A673 (cell line): Measurements from ENCODE around the gene CALCOCO2. TPM values are rescaled to one million over a fixed set of nuclear protein-coding genes. Genes with fewer than 3 reads are reported as not detected.

Experiments used
- BruUV-seq: library from RNA; stranded (reverse); fragments of 400-500 nt; replicated peaks from 2 replicates; lab custom pipeline; 2021; lab: Mats Ljungman, UMichigan
- CTCF ChIA-PET: fragments of 300-600 bp; sonication (Branson Sonifier 250); formaldehyde crosslinking; loops from one replicate; lab custom pipeline; 2022; ENCODE audit warnings: antibody characterized with exemption; lab: Charles Lee
- POLR2A ChIA-PET: fragments of 300-600 bp; sonication (Branson Sonifier 250); formaldehyde crosslinking; loops from one replicate; lab custom pipeline; 2022; ENCODE audit warnings: antibody characterized with exemption; ENCODE audit not compliant: low non-redundant PET; lab: Charles Lee
- DNase-seq: peaks from one replicate; pipeline ENCODE4 v3.0.0-alpha.2; 2015; ENCODE audit warnings: low spot score
- H3K27ac ChIP-seq: fragments of 200-600 bp; sonication (generic); 2 replicates; pipeline ENCODE4 v1.5.1; 2016; ENCODE audit warnings: mixed run types, low read depth, mild to moderate bottlenecking, mixed read lengths, antibody characterized with exemption, low read length; ENCODE audit not compliant: poor library complexity, severe bottlenecking
- H3K27me3 ChIP-seq: fragments of 200-600 bp; sonication (generic); replicated peaks from 2 replicates; pipeline ENCODE4 v1.6.1; 2017; ENCODE audit warnings: mixed run types, low read depth, mild to moderate bottlenecking, mixed read lengths, antibody characterized with exemption, low read length; ENCODE audit not compliant: insufficient read depth, poor library complexity
- H3K36me3 ChIP-seq: fragments of 200-600 bp; sonication (generic); 2 replicates; pipeline ENCODE4 v1.6.1; 2016; ENCODE audit warnings: mixed run types, mild to moderate bottlenecking, mixed read lengths, antibody characterized with exemption, low read length; ENCODE audit not compliant: insufficient read depth, poor library complexity, severe bottlenecking
- H3K4me1 ChIP-seq: fragments of 200-600 bp; sonication (generic); 2 replicates; pipeline ENCODE4 v1.6.1; 2017; ENCODE audit warnings: mixed run types, mild to moderate bottlenecking, mixed read lengths, antibody characterized with exemption, low read length; ENCODE audit not compliant: insufficient read depth, poor library complexity, severe bottlenecking
- H3K4me3 ChIP-seq: fragments of 200-600 bp; sonication (generic); 2 replicates; pipeline ENCODE4 v1.5.1; 2016; ENCODE audit warnings: low read depth, mixed run types, mild to moderate bottlenecking, mixed read lengths, low read length; ENCODE audit not compliant: poor library complexity, severe bottlenecking
- H3K9me3 ChIP-seq: fragments of 200-600 bp; sonication (generic); 2 replicates; pipeline ENCODE4 v1.6.1; 2016; ENCODE audit warnings: mixed run types, low read depth, mild to moderate bottlenecking, mixed read lengths, antibody characterized with exemption, low read length; ENCODE audit not compliant: poor library complexity, severe bottlenecking
- EZH2 ChIP-seq: fragments of 200-600 bp; sonication (generic); IDR thresholded peaks from 2 replicates; pipeline ENCODE4 v1.6.1; 2017; ENCODE audit warnings: borderline replicate concordance, low read depth, mild to moderate bottlenecking, mixed read lengths, antibody characterized with exemption, low read length; ENCODE audit not compliant: poor library complexity, severe bottlenecking
- intact Hi-C: fragments of 100-400 bp; cut with micrococcal nuclease; formaldehyde crosslinking; loops from one replicate; pipeline ENCODE4 v1.10.0; 2022; ENCODE audit not compliant: unreplicated experiment
- total RNA-seq: library from RNA; stranded (reverse); gene quantifications from 2 replicates; pipeline ENCODE4 v1.2.3, GENCODE V29; 2021
- TF ChIP-seq, protein P1 (sequence below): fragments of 300-800, 200-600 bp; sonication (generic); conservative IDR thresholded peaks from 2 replicates; pipeline ENCODE4 v1.5.1; 2017; ENCODE audit warnings: low read depth, mild to moderate bottlenecking, antibody characterized with exemption, low read length, moderate library complexity, mixed read lengths

The CALCOCO2 gene
- total RNA-seq, 1 experiment from 2014 or later = 88.4 TPM

DNA sequence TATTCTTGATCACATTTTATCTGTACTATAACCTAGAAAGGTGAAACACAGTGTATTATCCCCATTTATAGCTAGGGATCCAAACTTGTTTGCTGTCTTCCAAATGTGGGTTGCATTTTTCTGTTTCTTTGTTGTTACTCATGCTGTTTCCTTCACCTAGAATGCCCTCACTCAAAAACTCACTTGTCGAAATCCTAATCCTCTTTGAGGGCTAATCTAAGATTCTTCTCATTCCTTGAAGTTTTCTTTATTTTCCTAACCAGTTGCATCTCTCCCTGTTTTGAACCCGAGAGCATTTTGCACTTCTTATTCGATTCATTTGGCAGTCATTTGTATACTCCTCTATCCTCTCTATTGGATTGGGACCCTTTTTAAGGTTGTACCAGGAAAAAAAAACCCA is 9.6 kb downstream of the CALCOCO2 start:
- H3K27me3 ChIP-seq = no peaks in the 10 kb centered on the region
- H3K4me3 ChIP-seq = peak overlapping the region; percentile 24
- no peaks in the 10 kb centered on the region for H3K9me3 ChIP-seq
- no peak for TF ChIP-seq EZH2
- TF ChIP-seq, protein P1, sequence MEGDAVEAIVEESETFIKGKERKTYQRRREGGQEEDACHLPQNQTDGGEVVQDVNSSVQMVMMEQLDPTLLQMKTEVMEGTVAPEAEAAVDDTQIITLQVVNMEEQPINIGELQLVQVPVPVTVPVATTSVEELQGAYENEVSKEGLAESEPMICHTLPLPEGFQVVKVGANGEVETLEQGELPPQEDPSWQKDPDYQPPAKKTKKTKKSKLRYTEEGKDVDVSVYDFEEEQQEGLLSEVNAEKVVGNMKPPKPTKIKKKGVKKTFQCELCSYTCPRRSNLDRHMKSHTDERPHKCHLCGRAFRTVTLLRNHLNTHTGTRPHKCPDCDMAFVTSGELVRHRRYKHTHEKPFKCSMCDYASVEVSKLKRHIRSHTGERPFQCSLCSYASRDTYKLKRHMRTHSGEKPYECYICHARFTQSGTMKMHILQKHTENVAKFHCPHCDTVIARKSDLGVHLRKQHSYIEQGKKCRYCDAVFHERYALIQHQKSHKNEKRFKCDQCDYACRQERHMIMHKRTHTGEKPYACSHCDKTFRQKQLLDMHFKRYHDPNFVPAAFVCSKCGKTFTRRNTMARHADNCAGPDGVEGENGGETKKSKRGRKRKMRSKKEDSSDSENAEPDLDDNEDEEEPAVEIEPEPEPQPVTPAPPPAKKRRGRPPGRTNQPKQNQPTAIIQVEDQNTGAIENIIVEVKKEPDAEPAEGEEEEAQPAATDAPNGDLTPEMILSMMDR = no peak
- CTCF ChIA-PET = no interaction called here
- DNase-seq = no peak
- peaks cover 22% of the 10 kb centered on the region for H3K36me3 ChIP-seq
- POLR2A ChIA-PET = no interaction called here
- intact Hi-C loops = no loop called here
- no TSS peak for BruUV-seq
- peak overlapping the region; percentile 56 for H3K27ac ChIP-seq
- peaks cover 20% of the 10 kb centered on the region for H3K4me1 ChIP-seq

DNA sequence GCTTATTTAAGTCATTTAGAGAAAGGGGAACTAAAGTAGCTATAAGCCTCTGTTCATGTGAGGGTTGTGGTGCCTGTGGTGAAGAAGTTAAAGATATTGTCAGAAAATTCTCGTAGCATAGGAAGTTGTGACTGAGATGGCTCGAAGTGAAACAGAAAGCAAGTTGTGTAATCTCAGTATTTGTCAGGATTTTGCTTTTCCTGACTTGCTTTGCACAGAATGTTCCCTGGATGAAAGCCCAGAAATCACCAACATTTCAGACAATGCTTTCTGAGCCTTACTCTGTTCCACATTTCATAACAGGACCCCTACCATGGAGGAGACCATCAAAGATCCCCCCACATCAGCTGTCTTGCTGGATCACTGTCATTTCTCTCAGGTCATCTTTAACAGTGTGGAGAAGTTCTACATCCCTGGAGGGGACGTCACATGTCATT is 10.6 kb downstream of the CALCOCO2 start:
- peak overlapping the region; percentile 56 for H3K27ac ChIP-seq
- no TSS peak for BruUV-seq

DNA sequence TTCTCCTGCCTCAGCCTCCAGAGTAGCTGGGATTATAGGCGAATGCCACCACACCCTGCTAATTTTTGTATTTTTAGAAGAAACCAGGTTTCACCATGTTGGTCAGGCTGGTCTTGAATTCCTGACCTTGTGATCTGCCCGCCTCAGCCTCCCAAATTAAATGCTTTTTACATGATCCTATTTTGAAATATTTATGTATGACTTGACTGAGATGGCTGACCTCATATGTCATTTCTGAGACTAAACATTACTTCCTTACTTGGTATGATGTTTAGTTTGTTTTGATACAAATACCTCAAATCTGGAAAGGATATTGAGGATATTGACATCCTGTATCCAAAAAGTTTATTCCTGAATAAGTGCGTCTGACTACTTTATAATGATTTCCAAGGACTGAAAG is 11.9 kb downstream of the CALCOCO2 start:
- Histone ChIP-seq H3K27ac (no peak overlapping the region), H3K27me3 (no peaks in the 10 kb centered on the region), H3K9me3 (no peaks in the 10 kb centered on the region), H3K4me1 (peaks cover 20% of the 10 kb centered on the region), H3K4me3 (no peak overlapping the region), H3K36me3 (peaks cover 32% of the 10 kb centered on the region)
- ChIA-PET POLR2A (no interaction called here), CTCF (no interaction called here)
- intact Hi-C loops = no loop called here
- TF ChIP-seq EZH2 = no peak
- TF ChIP-seq, protein P1 = no peak
- no peak for DNase-seq
- BruUV-seq = no TSS peak

More for the DNA sequence above, 10.6 kb downstream of the CALCOCO2 start:
- Histone ChIP-seq H3K4me1 (peaks cover 20% of the 10 kb centered on the region), H3K36me3 (peaks cover 25% of the 10 kb centered on the region), H3K9me3 (no peaks in the 10 kb centered on the region), H3K27me3 (no peaks in the 10 kb centered on the region), H3K4me3 (peak overlapping the region; percentile 24)
- POLR2A ChIA-PET = no interaction called here
- CTCF ChIA-PET = interaction anchor here (0.6 kb wide), 1 partner anchor 398 kb away, joined by 3 read pairs; no protein-coding TSS in a partner anchor
- no peak for TF ChIP-seq EZH2
- TF ChIP-seq, protein P1 = no peak
- intact Hi-C loops = no loop called here
- DNase-seq = peak; percentile 24
